ENCODE measurements around the gene EML2.

GRCh38 chr19:45569619-45570421, 69.4 kb downstream of the EML2 start:
- TF ChIP-seq EZH2 (optimal IDR thresholded peaks at IDR 0.05; ENCODE audit: low read depth, low read length) (no peak), CTCF (IDR thresholded peaks at IDR 0.05; ENCODE audit: low read length) (peak; percentile 71)
